HG02642 (cell line): Measurements from ENCODE around the gene MEX3A.
A peak's percentile ranks its signal among the peaks of the same experiment; 100 is the strongest.

ENCODE experiments used
- ATAC-seq: cut with Tn5 transposase; IDR thresholded peaks from one replicate; pipeline ENCODE4 v1.9.1; 2021; ENCODE audit warnings: mild to moderate bottlenecking; ENCODE audit not compliant: unreplicated experiment, poor library complexity

The MEX3A gene

DNA sequence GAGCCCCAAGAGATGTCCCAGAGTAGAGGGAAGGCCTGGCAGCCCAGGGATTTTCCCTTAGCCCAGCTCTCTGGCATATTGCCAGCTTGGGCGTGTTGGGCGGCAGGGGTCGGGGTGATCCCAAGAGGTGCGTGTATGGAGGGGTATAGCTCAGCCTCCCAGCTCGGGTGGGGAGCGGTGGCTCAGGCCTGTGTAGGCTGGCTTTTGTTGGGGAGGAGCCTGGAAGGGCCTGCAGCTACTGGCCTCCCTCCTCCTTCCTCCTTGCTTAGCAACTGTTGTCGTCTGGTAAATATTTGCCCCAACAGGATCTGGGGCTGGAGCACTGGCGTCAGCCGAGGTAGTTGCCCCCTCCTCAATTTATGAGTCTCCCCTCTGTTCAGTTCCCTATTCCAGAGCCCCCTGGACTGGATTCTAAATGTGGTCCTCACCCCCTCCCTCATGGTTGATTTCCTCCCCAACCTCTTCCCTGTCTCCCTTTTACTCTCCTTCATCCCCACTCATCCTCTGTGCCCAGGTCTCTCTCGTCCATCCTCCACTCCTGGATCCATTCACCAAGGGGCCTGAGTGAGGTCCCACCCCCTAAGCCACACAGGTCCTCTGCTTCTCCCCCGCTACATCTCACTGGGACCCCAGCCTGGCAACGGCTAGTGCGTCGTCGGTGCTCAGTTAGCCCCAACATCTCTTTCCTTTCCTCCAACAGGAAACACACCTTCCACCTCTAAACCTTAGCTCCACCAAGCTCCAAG, 22.0 kb upstream of the MEX3A start:
- ATAC-seq = no peak

DNA sequence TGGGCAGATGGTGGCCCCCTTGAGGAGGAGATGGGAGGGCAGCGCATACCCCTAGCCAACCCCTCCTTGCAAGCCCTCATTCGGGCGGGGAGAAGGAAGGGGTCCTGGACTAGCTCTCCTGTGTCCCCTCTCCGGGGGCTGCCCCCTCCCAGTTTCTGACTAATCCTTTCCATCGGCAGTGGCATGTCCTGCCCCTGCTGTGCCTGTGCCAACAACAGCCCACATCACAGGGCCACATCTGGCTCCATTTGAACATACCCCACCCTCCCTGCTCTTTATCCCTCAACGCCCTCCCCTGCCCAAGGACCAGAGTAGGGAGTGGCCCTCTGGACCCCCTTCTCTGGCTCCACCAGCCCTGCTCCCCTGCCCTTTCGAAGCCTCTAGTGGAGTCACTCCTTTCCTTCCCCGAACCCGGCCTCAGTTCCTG, 21.3 kb upstream of the MEX3A start:
- ATAC-seq = no peak

DNA sequence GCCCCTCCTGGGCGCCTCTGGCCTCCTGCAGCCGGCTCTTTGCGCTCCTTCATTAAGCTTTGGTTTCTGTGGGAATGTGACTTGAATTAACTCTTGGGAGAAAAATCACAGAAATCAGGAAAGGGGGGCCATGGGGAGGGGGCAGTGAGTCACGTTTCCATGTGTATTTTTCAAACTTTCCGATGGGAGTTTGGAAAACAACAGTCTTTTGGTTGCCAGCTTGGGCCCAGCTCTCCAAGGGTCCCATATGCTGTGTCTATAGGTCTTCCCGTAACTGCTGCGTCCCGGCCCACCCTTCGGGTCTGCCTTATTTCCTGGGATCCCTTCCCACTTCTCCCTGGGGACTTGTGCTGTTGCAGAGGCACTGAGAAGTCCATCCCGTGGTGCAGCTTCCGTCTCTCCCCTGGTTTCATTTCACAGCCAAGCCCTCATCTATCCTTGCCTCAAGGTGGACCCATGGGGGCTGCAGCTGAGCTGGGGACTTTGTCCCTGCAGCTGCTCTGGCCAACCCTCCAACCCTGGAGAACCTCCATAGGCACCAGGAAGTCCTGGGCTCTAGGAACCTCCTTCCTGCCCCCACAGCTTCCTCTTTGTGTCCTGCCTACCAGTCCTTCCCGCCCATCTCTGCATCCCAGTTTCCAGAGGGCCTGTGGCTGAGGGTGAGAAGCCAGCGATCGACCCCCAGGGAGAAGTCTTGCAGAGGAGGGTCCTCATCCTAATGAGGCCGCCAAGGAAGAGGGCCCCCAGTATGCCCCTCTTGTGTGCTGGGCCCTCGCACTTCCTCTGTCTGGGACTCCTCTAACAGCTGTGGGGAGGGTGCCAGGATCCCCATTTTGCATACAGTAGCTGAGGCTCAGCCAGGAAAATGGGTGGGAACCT, 20.6 kb upstream of the MEX3A start:
- no peak for ATAC-seq

DNA sequence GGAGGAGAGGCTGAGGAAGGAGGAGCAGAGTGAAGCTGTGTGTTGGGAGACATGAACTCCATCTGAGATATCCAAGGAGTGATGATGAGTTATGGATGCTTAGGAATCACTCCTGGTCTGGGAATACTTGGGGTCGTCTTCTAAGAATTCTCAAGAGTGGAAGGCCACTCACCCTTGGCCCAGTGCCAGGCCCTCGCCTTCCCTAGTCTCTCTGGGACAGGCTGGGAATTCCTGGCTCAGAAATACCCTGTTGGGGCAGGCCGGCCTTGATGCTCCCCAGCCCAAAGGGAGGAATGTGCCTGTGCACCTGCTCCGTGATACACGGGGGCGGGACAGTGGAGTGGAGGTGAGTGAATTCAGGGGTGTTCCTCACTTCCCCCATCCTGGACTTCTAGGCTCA, 19.6 kb upstream of the MEX3A start:
- no peak for ATAC-seq

DNA sequence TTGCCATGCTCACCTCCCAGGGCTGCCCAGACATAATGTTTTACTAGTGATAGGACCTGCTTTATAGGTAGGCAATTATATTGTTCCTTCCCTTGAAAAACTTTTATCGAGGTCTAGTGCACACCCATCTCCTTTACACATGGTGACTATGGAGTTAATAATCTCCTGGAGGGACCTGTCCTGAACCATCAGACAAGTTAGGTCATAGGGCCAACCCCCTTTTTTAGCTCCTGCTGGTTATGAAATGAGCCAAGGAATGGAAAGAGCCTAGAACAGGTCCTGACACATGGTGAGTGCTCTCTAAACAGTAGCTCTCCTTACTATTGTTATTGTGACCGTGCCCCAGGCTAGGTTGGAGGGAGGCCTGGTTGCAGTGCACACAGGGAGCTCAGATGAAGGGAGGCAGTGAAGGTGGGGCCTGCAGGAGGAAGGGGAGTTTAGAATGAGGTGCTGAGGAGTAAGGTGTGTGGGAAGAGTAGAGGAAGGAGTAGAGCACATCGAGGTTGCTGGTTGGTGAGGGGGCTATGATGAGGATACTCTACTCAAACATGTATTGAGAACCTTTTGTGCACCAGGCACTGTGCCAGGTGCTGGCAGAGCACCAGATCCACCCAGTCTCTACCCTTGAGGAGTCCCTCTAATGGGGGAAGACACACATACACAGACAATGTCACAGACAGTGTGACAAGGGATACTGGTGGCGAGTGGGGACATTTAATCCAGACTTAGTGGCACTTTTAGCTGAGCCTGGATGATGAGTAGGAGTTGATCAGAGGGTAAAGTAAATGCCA, 18.1 kb upstream of the MEX3A start:
- no peak for ATAC-seq

DNA sequence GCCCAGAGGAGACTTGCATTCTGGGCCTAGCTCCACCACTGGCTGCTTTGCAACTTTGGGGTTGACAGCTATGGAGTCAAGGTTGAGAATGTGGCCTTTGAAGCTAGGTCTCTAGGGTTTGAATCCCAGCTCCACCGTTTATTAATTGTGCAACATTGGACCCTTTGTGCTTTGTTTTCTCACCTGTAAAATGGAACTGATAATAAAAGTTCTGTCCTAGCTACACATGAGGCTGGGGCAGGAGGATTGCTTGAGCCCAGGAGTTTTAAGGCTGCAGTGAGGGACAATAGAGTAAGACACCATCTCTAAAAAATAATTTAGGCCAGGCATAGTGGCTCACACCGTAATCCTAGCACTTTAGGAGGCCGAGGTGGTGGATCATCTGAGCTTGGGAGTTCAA, 17.0 kb upstream of the MEX3A start:
- no peak for ATAC-seq

DNA sequence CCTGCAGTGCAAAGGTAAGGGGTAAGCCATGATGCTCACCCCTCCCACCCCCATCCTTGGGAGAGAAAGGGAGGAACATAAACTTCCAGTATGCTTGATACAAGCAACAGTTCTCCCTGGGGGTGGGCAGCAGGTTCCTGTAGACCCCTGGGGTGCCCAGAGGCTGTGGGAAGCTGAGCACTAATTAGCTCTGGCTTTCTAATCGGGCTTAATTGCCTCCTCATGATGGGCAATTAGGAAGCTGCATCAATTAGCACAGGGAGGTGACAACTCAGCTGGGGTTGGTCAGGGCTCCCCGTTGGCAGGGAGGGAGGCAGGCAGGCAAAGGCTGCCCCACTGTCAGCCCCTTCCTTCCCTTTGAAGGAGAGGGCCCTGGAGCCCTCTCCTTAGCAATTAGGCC, 16.5 kb upstream of the MEX3A start:
- ATAC-seq = no peak

DNA sequence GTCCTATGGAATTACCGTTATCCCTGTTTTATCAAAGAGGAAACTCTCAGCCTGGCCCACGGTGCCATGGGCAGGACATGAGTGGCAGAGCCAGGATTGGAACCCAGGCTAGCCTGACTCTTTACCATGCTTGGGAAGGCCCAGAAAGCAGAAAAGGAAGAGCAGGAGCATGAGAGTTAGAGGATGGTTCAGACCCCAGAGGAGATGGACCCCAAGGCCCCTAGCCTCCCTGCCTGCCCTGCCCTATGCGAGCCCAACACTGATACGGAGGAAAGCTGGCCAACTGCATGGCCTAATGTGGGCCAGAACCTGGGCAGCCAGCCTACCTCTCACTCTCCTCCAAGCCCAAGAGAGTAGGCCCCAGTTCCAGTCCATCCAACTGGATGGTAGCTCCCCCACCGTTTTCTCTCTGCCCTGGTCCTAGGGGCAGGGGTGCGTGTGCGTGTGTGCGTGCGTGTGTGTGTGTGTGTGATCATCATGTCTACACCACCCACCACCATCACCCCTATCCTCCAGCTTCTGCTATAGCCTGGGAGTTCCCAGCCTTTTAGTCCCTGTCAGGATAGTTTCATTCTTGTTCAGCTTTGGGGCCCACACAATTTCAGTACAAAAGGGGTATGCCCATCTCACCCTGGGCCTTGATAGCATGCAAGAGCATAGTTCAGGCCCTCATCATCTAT, 15.4 kb upstream of the MEX3A start:
- no peak for ATAC-seq

DNA sequence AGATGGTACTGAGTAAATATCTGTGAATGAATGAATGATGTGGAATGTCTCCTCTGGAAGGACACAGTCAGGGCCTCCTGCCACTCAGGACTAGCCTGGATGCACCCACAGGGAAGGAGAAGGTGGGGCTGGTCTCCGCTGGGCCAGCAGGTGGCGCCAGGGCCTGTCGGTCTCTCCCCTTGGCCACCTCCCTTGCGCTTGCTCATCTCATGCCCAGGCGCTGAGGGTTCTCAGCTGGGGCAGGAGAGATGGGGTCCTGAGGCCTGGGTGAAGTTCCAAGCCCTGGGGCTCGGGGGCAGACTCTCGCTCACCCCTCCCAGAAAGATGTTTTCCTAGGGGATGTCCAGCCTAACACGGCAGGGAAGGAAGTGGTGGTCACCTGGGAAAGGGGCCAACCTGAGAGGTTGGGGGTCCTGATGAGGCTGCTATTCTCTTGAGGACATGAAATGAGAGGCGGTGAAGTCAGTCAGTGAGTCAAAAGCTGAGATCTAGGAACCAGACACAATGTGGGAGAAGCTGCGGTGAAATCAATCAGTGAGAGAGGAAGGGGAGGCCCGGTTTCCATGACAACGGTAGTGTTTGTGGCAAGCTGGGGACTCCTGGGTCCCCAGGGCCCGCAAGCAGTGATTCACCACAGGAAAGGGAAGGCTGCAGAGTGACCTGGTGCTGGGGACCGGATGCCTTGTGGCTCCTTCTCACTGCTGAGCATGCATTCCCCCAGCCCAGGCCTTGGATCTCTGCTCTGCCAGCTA, 14.6 kb upstream of the MEX3A start:
- peak; percentile 68 for ATAC-seq

DNA sequence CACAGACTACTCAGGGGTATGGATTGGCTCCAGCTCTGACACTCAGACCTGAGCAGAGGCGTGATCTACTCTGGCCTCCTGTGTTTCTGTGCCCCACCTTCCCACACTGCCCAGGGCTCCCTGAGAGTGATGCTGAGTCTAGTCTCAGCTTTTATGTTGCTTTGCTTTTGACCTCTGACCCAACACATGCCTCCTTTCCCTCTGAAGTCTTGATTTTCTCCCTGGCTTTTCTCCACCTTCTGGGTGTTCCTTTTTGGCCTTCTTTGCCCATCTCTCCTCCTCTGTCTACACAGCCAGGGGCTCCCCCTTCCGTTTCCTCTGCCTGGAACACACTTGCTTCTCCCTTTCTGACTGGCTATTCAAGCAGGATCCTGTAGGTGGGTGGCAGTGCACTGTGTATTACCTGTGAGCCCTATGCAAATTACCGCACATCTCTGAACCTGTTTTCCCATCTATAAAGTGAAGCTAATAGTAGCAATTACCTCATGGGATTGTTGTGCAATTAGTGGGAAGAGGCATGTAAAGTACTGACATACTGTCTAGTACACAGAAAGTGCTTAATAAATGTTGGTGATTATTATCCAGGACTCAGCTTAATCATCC, 13.7 kb upstream of the MEX3A start:
- no peak for ATAC-seq

DNA sequence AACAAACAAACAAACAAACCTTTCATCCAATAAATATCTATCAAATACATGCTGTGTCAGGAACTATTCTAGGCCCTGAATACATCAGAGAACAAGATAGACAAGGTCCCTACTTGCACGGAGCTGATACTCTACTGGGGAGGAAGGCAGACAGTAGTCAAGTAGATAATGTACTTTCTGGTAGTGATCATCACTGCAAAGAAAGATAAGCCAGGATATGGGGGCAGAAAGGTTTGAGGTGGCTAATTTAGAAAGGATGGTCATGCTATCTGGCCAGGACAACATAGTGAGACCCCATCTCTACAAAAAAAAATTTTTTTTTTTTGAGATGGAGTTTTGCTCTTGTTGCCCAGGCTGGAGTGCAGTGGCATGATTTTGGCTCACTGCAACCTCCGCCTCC, 9.3 kb upstream of the MEX3A start:
- no peak for ATAC-seq

DNA sequence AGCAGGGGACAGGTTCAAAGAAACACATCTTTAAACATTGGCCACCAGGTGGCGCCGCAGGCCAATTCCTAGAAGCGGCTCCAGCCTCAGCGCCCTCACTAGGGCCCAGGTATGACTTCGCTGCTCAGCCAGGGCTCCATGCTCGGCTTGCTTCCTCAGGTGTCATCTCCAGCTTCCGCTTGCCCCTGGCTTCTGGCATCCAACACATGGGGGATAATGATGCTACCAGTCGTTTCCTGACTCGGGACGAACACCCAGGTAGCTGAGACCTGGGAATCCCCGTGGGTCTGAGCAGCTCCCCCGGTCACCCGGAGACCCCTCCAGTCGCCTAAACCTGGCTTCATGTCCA, 8.5 kb upstream of the MEX3A start:
- peak; percentile 80 for ATAC-seq

DNA sequence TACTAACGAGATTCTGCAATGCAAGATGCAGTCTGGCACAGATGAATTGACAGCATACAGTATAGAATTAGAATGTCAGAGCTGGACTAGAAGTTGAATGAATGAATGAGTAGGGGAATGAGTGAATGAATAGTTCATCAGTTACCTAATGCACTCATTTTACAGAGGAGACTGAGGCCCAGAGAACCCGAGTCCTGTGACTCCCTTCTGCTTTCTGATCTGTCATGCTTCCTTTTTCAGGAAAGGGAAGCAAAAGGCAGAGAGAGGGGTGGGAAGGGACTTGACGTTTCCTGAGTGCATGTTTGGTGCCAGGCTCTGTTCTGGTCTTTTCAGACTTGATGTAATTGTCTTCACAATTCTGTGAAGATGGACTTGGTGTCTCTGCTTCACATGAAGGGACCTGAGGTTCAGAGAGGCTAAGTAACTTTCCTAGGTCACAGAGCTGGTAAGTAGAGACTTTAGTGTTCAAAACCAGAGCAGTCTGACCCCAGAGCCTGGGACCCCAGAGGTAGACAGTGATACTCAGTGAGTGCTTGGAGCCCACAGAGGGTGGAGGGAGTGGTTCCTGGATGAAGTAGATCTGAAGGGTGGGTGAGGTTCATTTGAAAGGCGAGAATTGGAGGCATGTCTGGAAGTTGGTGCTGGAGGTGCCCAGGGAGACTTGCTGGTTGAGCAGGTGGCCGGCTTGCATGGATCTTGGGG, 8.0 kb upstream of the MEX3A start:
- no peak for ATAC-seq

DNA sequence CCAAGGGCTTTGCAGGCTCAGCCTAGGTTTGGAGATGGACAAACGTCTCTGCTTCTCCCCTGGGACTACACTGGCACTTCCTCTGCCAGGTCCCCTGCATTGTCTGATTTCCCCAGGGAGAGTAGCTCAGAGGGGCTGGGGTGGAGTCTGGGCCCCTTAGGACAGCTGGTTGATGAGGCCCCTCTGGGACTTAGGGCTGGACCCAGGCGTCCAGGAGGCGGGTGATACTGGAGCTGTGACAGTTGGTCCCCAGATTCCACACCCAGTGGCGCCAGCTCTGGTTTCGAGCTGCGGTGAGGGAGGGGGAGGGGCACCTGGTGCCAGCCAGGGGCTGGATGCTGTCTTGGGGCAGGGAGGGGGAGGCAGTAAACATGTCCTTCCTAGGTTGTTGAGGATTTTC, 7.4 kb upstream of the MEX3A start:
- no peak for ATAC-seq

DNA sequence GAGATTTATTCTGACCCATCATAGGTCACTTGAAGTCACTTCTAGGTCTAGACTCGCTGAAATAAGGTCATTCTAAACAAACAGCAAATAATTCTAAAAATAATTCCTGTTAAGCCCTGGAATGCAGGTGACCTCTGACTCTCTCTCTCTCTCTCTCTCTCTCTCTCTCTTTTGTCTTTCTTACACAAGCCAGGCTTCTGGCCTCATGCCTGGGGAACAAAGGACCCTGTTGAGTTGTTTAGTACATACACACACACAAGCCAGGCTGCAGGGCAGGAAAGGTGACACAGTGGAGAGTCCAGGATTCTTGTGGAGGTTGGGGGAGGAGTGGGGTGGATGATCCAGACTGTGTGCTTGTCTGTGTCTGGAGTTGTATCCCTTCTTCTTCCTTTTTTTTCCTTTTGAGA, 4.0 kb upstream of the MEX3A start:
- no peak for ATAC-seq

DNA sequence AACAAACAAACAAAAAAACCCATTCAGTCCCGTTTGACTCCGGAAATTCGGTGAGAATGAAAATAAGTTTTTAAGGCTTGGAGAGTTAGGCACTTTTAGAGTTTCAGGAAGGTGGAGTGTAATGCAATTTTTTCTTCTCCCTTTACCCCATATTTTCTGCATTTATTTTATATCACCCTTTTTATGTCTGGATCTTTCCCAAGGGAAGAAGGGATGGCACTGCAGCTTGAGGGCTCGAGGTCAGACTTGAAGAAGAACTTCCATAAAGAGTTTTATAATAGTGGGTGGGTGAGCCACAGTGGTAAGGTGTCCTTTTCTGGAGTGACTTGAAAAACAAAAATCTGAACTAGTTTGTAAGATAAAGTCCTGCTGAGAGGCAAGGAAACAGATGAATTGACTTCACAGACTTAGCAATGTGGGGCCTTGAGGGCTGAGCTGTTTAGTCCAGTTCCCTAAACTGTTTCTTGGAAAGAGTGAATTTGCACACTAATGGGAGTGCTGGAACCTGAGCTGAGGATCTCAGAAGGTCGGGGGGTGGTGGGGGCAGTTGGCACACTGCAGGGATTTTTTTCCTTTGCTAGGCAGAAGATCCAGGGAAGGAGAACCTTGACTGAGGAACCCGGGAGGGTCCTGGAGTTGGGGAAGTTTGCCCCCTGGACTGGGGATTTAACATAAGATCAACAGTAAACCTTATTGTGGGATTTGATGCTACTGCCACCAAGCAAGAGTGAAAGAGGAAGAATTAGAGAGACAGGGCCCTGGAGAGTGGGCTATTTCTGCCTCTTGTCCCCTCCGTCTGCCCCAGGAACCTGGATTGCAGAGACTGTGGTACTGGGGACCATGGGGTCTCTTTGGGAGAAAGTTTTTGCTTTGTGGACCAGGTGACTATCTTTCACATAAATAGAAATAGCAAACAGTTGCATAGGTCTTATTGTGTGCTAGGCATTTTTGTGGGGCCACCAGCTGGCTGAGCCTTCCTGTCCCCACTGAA, 1.8 kb upstream of the MEX3A start:
- ATAC-seq = no peak

DNA sequence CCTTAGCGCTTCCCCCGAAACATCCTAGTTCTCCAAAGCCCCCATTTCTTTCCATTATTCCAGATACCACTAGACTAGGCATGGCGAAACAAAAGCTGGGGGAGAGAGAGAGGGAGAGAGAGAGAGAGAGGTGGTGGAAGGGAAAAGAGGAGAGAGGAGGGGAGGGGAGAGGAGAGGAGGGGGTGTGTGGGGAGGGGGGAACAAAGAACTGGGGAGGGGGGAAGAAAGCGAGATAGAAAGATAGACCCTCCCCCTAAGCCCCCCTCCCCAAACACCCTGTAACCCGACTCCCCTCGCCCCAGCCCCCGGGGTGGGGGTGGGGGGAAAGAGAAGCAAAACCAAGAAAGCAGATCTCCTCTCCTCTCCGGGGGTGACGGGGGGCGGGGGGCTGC, 352 bp downstream of the MEX3A start:
- no peak for ATAC-seq
